ENCODE results near the gene CFAP77.

CFAP77 gene

DNA sequence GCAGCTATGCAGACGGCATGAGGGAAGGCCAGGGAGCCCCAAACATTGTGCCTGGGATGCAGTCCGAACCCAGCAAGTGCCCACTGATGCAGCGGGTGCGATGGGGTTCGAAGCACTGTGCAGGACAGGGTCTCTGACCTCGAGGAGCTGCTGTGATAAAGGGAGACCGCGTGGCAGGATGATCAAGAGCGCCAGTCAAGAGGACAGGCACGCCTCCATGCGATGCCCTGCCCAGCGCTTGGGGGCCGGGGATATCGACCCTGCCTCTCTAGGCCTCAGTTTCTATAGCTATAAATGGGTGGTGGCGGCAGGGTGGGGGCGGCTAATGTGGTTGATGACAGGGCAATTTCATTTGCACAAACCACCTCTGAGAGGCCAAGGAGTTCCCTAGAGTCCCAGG, 87.7 kb downstream of the CFAP77 start:
- no peak for DNase-seq

DNA sequence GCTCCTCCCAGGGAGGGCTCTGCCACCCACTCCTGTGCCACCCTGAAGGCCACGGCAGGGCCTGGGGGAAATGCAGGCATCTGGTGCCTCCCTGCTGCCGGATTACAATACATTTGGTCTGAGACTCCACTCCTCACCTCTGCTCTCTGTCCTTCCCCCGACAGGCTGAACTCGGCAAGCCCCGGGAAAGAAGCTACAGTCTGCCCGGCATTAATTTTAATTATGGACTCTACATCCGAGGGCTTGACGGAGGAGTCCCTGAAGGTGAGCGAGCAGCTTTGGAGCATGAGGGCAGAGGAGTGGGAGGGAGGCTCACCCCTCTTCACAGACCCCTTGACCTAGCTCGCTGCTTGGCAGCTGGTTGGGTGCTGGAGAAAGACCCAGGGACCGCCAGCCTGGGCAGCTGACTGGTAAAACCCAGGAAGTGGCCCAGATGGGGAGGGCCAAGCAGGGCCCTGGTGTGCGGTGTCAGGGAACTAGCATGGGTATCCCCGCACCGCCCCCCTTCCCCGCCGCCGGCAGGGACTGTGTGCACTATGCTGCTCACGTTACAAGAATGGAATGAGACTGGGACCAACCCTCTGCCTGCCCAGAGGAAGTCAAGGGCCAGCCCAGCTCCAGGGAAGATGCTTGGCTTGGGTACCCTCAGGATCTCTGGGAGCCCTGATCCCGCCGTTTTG, 88.7 kb downstream of the CFAP77 start:
- no peak for DNase-seq

DNA sequence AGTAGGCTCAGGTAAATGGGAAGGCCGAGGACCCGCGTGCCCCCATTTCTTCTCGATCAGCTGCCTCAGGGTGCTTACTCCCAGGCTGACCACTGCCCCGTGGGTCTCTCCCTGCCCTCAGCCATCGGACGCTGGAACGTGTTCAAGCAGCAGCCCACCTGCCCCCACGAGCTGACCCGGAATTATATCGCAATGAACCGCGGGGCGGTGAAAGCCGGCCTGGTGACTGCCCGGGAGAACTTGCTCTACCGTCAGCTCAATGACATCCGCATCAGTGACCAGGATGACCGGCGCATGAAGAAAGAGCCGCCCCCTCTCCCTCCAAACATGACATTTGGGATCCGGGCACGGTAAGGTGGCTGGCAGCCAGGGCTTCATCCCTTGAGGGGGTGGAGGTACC, 89.2 kb downstream of the CFAP77 start:
- no peak for DNase-seq

DNA sequence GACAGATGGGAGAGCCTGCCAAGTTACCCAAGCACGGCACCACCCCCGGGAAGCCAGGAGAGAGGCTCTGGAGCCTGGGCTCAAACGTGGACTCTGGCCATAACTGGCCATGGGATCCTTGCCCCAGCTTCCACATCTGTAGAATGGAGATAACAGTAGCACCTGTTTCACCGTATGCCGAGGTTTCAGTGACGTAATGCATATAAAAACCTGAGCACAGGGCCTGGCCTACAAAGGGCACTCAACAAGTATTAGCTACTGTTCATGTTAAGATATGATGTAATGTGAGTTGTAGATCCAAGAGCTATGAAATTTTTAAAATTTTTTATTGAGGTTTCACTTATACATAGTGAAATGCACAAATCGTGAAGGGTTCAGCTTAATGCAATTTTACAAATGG, 90.2 kb downstream of the CFAP77 start:
- DNase-seq = no peak

DNA sequence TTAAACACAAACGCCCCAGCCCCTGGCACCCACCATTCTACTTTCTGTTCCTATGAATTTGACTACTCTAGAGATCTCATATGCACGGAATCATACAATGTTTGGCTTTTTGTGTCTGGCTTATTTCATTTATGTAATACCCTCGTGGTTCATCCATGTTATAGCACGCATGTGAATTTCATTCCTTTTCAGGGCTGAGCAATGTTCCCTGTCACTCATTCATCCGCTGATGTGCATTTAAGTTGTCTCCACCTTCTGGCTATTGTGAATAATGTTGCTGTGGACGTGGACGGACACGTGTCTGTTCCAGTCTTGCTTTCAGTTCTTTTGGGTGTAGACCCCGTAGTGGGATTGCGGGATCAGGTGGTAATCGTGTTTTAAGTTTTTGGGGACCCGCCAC, 92.5 kb downstream of the CFAP77 start:
- no peak for DNase-seq

DNA sequence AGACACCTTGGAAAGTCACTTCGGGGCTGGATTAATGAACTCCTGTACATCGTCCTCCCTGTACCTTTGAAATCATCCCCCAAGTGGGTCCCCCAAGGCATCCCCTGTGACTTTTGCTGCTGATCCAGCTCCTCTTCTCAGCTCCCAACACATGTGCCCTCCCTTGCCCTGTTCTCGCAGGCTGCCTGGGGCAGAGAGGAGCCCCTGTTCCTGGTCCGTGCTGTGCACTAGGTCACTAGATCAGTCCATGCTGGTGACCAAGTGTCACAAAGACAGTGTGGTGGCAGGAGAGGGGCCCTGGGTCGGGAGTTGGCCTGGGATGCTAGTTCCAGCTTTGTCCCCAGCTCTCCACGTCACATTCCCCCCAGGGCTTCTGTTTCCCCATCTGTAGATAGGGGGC, 93.1 kb downstream of the CFAP77 start:
- DNase-seq = no peak

DNA sequence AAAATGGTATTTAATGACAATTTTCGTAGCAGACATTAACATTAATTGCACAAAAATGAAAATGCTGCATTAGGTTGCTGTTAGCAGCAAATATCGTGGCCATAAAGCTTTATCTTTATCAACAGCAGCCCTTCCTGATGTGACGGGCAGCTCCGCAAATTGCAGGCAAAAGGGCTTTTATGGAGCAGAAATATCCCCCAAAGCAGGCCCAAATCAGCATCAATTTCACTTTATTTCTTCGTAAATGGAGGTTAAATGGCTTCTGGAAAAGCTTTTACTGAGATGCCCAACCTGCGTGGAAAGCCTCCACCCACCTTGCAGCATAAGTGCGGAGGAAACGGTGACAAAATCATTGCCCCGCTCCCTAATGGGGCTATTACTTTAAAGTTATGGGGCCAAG, 94.5 kb downstream of the CFAP77 start:
- DNase-seq = no peak

DNA sequence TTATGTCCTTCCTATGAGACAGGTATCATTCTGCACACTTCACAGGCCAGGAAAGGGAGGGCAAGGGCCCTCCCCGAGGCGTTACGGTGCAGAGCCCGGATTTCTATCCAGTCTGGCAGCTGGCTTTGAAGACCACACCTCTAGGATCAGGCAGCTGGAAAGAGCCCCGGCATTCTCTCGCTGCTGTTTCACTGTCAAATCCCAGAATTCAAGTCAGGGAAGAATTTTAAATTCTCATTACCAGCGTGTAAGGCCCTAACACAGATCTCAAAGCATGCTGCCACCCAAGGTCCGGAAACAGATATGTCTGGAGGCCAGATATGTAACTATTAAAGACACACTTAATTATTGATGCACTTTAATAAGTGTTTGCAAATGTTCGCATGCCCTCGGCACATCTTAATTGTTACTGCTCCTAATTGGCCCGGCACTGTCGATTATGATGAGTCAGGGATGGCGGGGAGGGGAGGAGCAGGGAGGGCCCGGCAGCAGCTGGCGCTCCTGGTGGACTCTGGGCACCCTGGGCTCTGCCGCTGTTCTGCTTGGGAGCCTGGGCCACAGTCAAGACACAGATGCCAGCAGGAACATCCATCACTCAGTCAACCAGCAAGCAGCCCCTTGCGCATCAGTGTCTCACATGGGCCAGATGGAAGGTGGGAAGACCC, 96.1 kb downstream of the CFAP77 start:
- DNase-seq = no peak

DNA sequence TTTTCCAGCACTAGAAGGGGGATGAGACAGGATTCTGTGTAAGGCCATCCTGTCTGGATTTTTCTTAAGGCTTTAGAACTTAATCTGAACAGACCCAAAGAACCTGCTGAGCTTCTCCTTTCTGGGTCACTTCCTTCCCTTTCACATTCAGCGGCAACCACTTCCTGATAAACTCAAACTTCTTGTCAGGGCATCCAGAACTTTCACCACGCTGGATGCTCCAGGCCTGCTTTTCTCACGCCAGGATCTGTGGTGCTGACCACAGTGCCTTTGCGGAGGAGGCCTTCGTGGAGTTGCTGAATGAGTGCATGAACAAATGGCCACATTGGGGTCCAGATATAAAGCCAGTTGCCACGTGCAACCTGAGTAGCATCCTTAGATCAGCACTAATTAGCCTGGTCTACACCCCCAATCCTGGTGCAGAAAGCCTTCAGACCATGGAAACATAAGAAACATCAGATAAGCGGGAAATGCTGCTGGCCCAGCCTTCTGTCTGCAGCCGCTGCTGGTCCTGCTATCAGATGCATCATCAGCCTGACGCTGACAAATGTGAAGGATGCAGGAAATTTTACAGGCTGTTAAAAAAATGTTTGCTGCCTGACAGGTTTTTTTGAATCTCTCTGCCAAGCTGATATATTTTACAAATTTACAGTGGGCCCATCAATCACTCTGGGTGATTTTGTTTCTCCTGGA, 97.1 kb downstream of the CFAP77 start:
- DNase-seq = no peak

DNA sequence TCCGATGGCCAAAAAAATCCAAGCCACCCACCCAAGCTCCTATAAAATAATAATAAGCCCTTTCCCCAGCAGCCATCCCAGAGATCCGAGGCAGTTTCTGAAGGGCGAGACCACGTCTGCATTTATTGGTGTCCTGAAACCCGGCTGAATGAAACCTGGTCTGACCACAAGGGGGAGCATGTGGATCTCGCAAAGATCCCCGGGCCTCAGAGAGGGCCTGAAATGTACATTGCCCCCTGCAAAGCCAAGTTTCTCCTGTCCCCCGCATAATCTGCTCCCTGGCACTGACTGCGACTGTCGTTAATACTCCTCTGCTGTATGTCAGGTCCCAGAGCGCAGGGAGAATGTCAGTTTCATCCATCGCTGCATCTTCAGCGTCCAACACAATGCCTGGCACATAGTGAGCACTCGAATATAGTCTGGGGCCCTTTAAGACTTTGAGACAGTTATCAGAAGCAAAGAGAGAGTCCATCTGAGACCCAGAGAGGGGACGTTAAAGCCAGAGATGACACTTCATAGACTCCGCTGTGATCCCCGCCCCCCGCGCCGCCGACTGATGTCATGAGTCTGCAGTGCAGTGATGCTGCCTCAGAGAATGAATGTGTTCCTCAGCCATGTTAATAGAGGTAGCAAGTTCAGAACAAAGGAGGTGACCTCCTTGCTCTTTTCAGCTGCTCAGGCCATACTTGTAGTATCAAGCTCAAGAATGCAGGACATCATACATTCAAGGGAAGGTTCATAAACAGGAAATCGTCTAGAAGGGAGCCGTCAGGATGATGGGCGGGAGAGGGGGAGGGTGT, 97.9 kb downstream of the CFAP77 start:
- DNase-seq = peak; percentile 59

DNA sequence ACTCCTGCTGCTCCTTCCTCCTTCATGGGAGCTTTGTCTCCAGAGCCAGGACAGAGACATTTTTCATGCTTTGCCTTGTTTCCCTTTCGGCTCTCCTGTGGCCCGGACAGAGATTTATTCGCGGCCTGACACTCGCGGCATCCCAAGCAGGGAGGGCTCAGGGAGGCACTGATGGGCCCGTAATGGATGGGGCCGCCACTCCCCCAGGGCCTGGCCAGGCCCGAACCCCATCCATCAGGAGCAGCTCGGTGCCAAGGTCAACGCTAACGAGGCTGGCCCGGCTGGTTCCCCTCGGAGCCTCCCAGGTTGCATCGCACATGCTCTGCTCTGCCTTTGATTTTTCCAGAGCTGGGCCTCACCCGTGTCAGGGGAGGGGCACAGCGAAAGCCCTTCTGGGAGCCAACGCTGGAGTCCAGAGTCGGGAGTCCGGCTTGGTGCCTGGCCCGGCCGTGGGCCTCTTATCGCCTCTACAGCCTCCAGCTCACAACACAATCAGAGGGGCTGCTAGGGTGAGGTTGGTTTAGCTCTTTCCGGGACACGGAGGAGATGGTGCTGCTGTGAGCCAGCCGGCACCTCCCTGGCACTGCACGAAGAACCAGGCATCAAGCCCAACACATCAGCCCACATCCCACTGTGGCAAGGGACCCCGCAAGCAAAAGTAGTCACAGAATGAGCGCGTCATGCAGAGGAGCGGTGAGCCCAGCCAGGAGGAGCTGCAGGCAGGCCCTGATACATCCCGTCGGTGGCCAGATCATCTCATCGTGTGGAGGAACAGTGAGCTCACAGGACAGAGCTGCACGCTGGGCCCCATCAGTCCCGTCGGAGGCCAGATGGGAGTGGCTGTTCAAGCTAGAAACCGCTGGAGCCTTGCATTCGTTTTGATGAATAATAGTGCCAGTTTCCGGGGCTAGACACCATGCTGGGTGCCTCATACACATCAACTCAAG, 100.2 kb downstream of the CFAP77 start:
- no peak for DNase-seq

DNA sequence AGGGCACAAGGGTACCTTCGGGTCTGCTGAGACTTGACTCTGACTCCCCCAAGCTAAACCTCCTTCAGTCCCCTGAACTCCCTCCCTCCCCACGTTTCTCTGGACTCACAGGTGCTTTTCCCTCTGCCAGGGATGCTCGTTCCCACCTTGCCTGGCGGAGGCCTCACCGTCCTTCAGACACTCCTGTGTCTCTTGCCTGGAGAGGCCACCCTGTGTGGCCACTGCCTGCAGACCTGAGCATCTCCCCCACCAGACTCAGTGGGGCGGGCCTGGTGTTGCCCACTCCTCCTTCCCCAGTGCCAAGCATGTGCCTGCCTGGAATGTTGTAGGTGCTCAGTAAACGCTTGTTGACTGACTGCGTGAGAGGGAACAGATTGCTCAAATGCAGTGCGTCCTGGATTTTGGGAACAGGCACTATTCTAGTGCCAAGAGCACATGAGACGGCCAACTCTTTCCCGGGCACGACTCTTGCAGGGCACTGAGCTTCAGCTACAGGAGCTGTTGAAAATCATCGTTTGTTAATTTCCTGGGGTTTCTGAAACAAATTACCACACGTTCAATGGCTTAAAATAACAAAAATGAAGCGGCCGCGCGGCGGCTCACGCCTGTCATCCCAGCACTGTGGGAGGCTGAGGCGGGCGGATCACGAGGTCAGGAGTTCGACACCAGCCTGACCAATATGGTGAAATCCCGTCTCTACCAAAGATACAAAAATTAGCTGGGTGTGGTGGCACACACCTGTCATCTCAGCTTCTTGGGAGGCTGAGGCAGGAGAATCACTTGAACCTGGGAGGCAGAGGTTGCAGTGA, 101.4 kb downstream of the CFAP77 start:
- DNase-seq = no peak

DNA sequence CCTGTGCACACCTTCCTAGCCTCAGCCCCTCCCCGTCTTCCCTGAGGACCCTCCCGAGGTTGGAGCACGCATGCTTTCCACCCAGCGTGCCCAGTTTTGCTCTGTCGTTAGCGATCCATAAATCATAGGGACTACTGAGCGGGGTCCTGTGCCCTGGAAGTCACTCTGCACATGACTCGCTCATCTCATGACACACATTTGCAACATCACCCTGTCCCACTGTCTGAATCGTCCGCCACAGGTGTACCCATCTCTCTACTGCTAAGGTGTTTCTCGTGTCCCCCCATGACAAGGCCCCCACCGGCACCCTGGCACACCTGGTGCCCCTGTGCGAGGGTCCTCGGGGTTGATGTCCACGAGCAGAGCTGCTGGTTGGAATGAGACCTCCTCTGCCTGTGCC, 103.4 kb downstream of the CFAP77 start:
- no peak for DNase-seq

DNA sequence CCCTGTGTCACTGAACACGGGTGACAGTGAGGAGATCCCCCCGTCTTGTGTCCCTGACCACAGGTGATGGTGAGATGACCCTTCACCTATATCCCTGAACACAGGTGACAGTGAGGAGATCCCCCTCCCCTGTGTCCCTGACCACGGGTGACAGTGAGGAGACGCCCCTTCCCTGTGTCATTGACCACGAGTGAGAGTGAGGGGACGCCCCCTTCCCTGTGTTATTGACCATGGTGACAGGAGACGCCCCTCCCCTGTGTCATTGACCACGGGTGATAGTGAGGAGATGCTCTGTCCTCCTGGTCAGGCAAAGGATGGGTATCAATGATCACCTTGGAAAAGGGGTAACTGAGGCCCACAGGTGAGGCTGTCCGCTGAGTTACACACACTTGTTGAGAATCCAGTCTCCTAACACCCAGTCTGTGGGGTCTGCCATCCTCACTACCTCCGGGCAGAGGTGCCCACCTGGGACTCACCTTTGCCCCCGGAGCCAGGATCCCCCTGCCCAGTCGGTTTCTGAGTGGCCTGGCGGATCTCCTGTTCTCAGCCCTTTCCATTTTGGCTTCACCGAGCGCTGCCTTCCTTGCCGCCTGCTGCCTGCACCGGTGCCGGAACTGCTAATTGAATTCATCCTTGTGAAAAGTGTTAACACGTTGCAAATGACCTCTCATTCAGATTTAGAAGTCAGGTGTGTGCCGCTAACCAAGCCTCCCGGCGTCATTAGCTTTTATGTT, 104.2 kb downstream of the CFAP77 start:
- DNase-seq = no peak

DNA sequence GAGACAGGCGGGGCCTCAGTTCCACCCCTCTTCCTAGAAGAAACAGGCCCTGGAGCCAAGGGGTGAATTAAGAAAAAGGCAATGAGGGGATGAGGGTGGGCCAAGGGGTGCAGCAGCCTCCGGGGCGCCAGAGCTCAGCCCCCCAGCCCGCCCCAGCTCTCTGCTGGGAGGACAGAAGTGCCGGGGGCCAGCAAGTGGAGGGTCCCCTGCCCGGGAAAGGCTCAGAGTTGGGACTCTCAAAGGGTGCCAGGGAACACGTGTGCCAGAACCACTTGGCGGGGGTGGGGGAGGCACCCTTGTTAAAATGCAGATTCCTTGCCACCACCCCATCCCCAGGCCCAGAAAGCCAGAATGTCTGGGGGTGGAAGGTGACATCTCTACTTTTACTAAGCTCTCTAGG, 104.8 kb downstream of the CFAP77 start:
- no peak for DNase-seq

DNA sequence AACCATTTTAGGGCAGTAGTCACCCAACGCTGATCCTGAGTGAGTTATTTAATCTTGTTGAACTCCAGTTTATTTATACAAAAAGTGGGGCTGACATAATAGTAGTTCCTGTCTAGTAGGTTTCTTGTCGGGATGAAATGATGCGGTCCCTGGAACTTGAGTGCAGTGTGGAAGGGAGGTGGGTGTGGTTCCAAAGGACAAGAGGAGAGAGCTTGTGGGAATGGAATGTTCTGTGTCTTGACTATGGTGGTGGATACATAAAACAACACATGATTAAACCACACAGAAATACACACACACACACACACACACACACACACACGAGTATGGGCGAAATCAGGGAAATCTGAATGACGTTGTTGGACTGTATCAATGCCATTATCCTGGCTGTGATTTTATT, 106.3 kb downstream of the CFAP77 start:
- DNase-seq = no peak

DNA sequence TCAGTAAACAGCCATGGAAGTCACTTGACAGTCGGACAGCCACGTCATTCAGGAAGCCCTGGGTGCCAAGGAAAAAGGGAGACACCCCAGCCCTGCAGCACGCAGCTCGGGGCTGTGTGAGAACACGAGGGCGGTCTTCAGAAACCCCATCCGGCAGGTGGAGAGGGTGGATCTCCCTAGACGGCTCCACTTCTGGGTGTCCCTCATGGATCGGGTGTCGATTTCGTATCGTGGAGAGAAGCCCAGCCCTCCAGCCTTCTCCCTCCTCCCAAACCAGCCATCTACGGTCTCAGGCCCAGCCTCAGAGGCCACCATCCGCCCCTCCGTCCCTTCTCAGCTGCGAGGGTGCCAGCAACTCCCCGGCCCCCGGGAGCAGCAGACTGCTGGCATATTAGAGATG, 106.9 kb downstream of the CFAP77 start:
- no peak for DNase-seq

DNA sequence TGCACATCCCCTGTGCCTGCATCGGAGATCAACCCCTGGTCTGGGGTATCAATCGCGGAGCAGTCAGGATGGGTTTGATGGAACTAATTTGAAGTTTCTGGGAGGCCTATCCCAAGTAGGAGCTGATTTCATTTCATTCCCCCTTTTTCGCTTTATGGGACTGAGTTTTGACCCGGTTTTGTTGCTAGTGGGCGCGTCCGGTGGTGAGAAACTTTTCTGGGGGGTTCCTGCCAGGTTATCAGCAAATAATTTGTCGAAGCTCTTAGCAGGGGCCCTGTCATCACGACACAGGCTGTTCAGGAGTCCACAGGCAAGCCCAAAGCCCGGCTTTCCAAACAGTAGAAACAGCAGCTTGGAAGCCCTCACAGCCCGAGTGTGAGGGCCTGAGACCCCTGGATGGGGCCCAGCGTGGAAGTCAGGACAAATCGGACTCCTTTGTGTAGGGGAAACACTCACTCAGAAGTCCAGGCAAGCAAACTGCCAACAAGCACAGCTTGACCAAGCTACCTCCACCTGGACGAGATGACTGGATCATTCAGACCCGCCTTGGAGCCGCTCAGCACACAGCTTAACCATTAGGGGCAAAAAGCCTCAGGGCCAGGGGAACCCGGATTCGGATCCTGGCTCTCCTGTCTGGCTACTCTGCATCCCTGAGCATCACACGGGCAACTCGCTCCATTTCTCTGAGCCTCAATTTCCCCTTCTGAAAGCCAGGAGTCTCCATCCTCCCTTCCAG, 108.0 kb downstream of the CFAP77 start:
- no peak for DNase-seq

DNA sequence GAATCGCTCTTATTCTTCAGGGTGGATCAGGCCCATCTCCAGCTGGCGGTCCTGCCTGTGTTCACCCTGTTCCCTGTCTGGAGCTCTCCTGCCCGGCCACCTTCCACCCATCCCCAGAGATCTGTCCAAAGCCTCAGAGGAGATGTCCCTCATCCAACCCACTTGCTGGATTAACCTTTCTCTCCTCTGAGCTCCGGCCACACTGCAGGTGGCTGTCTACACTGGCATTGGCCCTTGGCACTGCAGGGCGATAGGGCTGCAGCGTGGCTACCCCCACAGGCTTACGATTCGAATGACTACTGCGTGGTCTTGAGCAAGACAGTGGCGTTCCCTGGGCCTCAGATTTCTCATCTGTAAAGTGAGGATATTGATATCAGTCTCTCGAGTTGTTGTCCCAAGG, 108.6 kb downstream of the CFAP77 start:
- no peak for DNase-seq

DNA sequence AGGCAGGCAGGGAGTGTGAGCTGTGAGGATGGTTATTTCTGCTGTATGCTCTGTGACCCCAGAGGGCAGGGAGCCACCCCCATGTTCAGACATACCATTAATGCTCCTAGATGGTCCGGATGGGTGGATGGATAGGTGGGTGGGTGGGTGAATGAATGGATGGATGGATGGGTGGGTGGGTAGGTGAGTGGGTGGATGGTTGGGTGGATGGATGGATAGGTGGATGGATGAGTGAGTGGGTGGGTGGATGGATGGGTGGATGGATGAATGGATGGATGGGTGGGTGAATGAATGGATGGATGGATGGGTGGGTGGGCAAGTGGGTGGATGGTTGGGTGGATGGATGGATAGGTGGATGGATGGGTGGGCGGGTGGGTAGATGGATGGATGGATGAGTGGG, 109.0 kb downstream of the CFAP77 start:
- DNase-seq = no peak

All from hematopoietic multipotent progenitor cell treated with erythropoietin and hydrocortisone succinate and interleukin-3 and kit ligand, for 8 days (in vitro differentiated cells).